Astrocyte of the spinal cord (primary cell): ENCODE results near the gene SIM1.
A peak's percentile ranks its signal among the peaks of the same experiment; 100 is the strongest.

Experiments
- DNase-seq: peaks from one replicate; pipeline ENCODE4 v3.0.0; 2011; ENCODE audit warnings: low read depth, low spot score
- H3K4me3 ChIP-seq: 2 replicates; pipeline ENCODE4 v1.5.1; 2011; ENCODE audit warnings: low read depth, mild to moderate bottlenecking, low read length, moderate library complexity
- in situ Hi-C: cut with HindIII; loops from 2 replicates; pipeline ENCODE4 v1.10.0; 2017; ENCODE audit warnings: low sequenced_read_pairs
- TF ChIP-seq, protein P1 (sequence below): IDR thresholded peaks from 2 replicates; pipeline ENCODE4 v1.5.1; 2012; ENCODE audit warnings: low read depth, mild to moderate bottlenecking, low read length, inconsistent platforms

SIM1 gene

DNA sequence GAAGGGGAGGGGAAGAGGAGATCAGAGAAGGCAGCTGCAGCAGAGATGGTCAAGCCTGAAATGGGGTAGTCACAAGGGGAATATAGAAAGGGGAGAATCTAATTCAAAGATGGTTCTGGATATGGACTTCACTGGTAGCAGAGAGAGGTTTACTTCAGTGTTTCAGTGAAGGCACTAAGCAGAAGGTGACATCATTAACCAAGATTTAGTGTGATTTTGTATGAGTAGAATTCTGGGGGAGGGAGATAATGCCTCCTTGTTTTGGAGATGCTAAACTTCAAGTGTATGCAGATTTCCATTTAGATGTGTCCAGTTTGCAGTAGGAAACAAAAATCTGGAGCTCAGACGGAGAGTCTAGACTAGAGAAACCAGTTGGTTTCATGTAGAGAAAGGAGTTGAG is 13.1 kb downstream of the SIM1 start:
- DNase-seq, result no peak
- TF ChIP-seq, protein P1, sequence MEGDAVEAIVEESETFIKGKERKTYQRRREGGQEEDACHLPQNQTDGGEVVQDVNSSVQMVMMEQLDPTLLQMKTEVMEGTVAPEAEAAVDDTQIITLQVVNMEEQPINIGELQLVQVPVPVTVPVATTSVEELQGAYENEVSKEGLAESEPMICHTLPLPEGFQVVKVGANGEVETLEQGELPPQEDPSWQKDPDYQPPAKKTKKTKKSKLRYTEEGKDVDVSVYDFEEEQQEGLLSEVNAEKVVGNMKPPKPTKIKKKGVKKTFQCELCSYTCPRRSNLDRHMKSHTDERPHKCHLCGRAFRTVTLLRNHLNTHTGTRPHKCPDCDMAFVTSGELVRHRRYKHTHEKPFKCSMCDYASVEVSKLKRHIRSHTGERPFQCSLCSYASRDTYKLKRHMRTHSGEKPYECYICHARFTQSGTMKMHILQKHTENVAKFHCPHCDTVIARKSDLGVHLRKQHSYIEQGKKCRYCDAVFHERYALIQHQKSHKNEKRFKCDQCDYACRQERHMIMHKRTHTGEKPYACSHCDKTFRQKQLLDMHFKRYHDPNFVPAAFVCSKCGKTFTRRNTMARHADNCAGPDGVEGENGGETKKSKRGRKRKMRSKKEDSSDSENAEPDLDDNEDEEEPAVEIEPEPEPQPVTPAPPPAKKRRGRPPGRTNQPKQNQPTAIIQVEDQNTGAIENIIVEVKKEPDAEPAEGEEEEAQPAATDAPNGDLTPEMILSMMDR, result no peak
- in situ Hi-C loops, result loop anchor here (25.0 kb wide), 1 partner anchor 339 kb away; no protein-coding TSS in a partner anchor
- H3K4me3 ChIP-seq, result no peak overlapping the region

DNA sequence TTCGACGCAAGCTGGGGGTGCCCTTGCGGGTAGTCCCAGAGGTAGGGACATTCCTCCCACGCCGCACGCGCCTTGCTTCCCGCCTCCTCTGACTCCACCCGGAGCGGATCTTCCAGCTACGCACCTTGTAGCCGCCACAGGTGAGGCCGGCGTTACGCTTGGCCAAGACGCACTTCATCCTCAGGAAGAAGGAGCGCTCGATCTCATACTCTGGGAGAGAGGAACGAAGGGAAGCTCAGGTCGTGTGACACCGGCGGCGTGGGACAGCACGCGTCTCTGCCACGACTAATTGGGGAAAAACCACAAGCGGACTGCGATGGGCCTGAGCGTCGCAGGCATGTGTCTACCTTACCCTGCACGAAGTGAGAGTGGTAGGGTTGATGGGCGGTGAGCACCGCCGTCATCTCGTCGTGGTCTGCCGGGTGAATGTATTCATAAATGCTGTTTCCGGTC is 15.5 kb downstream of the SIM1 start:
- in situ Hi-C loops, result no loop called here
- no peak overlapping the region for H3K4me3 ChIP-seq
- TF ChIP-seq, protein P1, result no peak
- DNase-seq, result no peak

DNA sequence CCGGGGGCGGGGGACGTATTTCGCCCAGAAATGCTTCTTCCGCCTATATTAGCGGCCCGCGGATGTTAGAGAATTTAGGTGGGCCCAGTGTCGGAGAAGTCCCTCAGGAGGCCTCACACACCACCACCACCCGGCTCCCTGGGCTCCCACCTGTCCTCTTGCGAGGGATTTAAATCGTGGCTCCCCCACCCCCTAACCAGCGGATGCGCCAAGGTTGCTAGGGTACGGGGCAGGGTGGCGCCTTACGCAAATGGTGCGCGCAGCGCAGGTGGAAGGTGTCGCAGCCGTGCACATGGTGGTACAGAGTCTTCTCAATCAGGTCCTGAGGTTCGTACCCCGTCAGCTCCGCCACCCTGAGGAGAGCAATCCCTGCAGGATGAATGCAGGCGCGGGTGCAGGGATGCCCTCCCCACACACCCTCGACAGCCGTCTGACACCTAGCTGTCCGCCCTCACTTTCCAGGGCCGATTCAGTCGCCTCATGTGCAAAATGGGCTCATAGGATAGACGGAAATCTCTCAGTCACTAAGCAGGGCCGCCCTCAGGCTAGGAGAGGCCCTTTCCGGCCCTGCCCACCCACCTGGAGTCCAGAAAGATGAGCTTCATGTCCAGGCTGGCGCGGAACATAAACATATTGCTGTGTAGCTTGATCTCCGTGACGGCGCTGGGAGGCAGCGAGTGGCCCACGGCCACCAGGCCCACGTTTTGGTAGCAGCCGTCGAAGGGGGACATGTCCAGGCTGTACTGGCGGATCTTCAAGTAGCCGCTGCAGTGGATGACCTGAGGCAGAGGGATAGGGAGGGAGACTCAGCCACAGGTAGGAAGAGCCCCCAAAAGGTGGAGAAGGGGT is 16.6 kb downstream of the SIM1 start:
- TF ChIP-seq, protein P1, result no peak
- H3K4me3 ChIP-seq, result no peak overlapping the region
- in situ Hi-C loops, result no loop called here
- no peak for DNase-seq

DNA sequence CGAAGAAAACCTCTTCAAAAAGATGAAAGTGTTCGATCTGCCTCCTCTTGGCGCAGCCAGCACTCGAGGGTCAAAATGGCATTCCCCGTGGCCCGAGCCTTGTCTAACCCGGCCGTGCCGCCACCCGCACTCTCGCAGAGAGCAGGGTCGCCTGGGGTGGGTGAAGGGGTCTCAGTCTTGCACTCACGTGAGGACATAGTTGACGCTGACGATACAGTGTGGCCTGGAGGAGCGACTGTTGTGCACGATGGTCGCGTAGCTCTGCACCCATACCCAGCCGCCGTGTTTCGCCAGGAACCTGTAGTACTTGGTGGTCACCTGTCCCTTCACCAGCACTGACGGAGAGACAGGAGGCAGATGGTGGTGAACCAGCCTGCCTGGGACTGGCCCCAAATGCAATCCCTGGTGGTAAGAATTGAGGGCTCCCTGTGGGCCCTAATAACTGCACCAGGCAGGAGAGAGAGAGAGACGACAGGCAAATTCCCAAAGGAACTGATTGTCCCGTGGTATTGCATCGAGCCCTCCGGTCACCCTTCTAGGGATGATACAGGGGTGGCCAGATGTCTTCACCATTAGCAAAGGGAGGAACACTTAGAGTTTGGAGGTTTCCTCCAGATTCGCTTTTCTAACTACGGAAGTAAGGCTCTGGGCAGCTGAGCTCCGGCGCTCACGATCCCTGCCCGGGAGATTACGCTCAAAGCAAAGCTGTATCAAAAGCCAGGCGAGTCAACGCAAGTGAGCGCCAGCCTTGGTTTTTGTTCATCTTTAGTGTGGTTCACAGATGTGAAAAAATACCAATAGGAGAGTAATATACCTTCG is 17.4 kb downstream of the SIM1 start:
- TF ChIP-seq, protein P1, result no peak
- in situ Hi-C loops, result no loop called here
- DNase-seq, result no peak
- peak overlapping the region; percentile 6 for H3K4me3 ChIP-seq

DNA sequence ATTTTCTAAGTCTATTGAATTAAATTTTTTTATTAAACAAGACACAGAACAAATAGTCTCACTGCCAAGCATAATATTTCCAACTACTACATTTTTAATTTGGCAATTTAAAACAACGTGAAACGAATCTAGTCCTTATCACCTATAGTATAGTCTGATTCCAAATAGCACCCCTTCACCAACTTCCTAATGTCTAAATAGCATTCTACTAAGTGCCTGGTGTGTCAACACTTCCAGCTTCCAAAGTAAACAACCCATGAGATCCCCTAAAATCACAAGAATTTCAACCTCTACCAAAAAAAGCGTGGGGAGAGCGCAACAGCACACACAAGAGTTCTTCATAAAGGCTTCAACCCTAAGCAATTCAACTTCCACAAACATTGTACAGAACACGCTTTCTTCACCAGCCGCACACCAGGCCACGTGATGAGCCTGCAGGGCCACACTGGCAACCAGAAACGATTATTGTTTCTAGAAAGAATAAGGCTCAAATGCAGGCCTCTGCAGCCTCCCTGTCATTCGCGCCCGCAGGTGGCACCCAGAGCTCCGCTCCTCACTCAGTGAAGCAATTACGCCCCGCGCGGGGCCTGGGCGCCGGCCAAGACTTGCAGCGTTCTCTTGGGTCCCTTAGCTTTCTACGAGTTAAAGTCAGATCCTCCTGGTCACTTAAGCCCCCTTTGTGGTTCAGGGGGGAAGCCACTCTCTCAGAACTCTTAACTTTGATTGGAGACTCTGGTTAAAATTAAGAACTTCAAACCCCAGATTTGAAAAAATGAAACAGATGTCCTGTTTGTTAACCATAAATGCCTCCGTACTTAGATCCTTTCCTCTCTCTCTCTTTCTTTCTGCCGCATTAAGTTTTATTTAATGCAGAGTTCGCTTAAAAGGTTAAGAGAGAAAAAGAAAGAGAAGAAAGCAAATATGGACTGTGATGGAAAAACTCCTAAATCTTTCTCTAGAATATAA is 18.3 kb downstream of the SIM1 start:
- TF ChIP-seq, protein P1, result no peak
- in situ Hi-C loops, result no loop called here
- peak; percentile 42 for DNase-seq
- H3K4me3 ChIP-seq, result no peak overlapping the region

DNA sequence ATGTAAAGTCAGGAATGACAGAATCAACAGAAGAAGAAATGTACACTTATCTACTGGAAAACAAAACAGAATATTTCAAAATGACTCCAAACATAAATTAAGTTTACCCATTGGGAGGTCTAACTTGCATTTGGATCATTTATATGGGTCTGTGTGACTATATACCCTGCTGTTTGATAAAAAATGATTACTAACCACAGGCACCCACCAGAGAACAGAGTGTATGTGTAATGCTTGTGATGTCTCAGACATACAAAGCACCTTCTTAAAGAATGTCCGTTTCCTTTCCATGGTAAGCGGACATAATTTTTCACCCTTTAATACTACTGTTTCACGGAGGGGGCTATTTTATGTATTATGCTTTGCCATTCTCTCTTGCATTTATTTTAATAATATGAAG is 19.2 kb downstream of the SIM1 start:
- in situ Hi-C loops, result no loop called here
- TF ChIP-seq, protein P1, result no peak
- no peak overlapping the region for H3K4me3 ChIP-seq
- DNase-seq, result no peak
